HG03095 (cell line): Measurements from ENCODE around the gene DCAF8.
A peak's percentile ranks its signal among the peaks of the same experiment; 100 is the strongest.

Source experiments
- ATAC-seq: cut with Tn5 transposase; IDR thresholded peaks from one replicate; pipeline ENCODE4 v1.9.1; 2021; ENCODE audit warnings: moderate library complexity; ENCODE audit not compliant: unreplicated experiment

DCAF8 gene

GRCh38 chr1:160206421-160207117, 55.8 kb downstream of the DCAF8 start:
- ATAC-seq: no peak

GRCh38 chr1:160206036-160206389, 56.3 kb downstream of the DCAF8 start:
- ATAC-seq: no peak

- ATAC-seq: no peak
These were observed 56.9 kb downstream of the DCAF8 start, which contains the start of gene PEA15 for GRCh38 chr1:160205242-160206035. PEA15 (plus strand) TSS chr1:160205384; CDS start chr1:160211545, 6,161 bp downstream.

GRCh38 chr1:160204526-160205241, 57.7 kb downstream of the DCAF8 start:
- ATAC-seq: peak; percentile 39

GRCh38 chr1:160200786-160201185, 61.6 kb downstream of the DCAF8 start:
- no peak for ATAC-seq

GRCh38 chr1:160197231-160197630, 65.1 kb downstream of the DCAF8 start:
- no peak for ATAC-seq

GRCh38 chr1:160196143-160196542, 66.2 kb downstream of the DCAF8 start:
- no peak for ATAC-seq

GRCh38 chr1:160194737-160195059, 67.7 kb downstream of the DCAF8 start:
- no peak for ATAC-seq

GRCh38 chr1:160193832-160194736, 68.3 kb downstream of the DCAF8 start:
- ATAC-seq: no peak

- no peak for ATAC-seq
These were observed 69.1 kb downstream of the DCAF8 start for GRCh38 chr1:160193091-160193819.

GRCh38 chr1:160192234-160192633, 70.1 kb downstream of the DCAF8 start:
- no peak for ATAC-seq

GRCh38 chr1:160191756-160192155, 70.6 kb downstream of the DCAF8 start:
- ATAC-seq: no peak

GRCh38 chr1:160189649-160190625, 72.4 kb downstream of the DCAF8 start, which contains the start of gene CASQ1:
CASQ1 (plus strand) TSS chr1:160190575; CDS start chr1:160190752, 177 bp downstream.
- no peak for ATAC-seq

- ATAC-seq: no peak
These were observed 74.0 kb downstream of the DCAF8 start for GRCh38 chr1:160188341-160188740.

GRCh38 chr1:160187407-160187806, 74.9 kb downstream of the DCAF8 start:
- ATAC-seq: no peak

- ATAC-seq: no peak
These were observed 75.6 kb downstream of the DCAF8 start for GRCh38 chr1:160186729-160187128.

GRCh38 chr1:160186246-160186645, 76.1 kb downstream of the DCAF8 start:
- no peak for ATAC-seq

- ATAC-seq: no peak
These were observed 83.0 kb downstream of the DCAF8 start for GRCh38 chr1:160179336-160179735.

GRCh38 chr1:160178731-160179130, 83.6 kb downstream of the DCAF8 start:
- no peak for ATAC-seq
